BLaER1 treated with 17β-estradiol and CSF1 and Interleukin-3, amounts not matched to agents 10 nM and 100 nM (cell line): ENCODE measurements around the gene AUTS2.

Source experiments
- H3K27ac ChIP-seq, 11 experiments: shearing (Covaris generic); formaldehyde crosslinking; 2 replicates each; pipeline ENCODE4 v1.8.1; 2022
- H3K27me3 ChIP-seq, 11 experiments: shearing (Covaris generic); formaldehyde crosslinking; 2 replicates each; pipeline ENCODE4 v1.8.1; 2022
- H3K36me3 ChIP-seq, 11 experiments: shearing (Covaris generic); formaldehyde crosslinking; 2 replicates each; pipeline ENCODE4 v1.8.1; 2022
- H3K4me1 ChIP-seq, 10 experiments: shearing (Covaris generic); formaldehyde crosslinking; 2 replicates each; pipeline ENCODE4 v1.8.1; 2022
- H3K4me2 ChIP-seq, 11 experiments: shearing (Covaris generic); formaldehyde crosslinking; 2 replicates each; pipeline ENCODE4 v1.8.1; 2022
- H3K4me3 ChIP-seq, 10 experiments: shearing (Covaris generic); formaldehyde crosslinking; 2 replicates each; pipeline ENCODE4 v1.8.1; 2022
- H3K9ac ChIP-seq, 11 experiments: shearing (Covaris generic); formaldehyde crosslinking; 2 replicates each; pipeline ENCODE4 v1.8.1; 2022
- H3K9me3 ChIP-seq, 11 experiments: shearing (Covaris generic); formaldehyde crosslinking; replicated peaks in 1 of 11; 2 replicates each; pipeline ENCODE4 v1.8.1; 2022
- H4K20me1 ChIP-seq, 11 experiments: shearing (Covaris generic); formaldehyde crosslinking; 2 replicates each; pipeline ENCODE4 v1.8.1; 2022
- Cebpa-rat ChIP-seq, 11 experiments: shearing (Covaris generic); IDR thresholded peaks; 2 replicates each; pipeline ENCODE4 v1.8.1; 2022

Gene AUTS2

DNA sequence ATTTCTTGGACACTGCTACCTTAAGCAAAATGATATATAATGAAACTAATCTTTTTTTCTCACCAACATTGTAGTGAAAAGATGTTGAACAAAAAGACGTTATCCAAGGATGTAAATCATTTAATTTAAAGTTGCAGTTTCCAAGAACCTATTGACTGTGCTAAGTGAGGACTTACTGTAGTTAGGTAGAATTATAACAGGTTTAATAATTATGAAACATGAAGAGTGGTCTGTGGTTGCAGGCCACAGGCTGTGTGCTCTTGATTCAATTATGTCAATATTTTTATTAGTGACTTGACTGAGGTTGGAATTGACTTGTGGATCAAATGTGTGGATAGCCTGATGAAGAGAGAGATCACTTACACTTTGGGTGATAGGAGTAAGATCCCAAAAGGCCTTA lies 478.1 kb downstream of the AUTS2 start:
- TF ChIP-seq Cebpa-rat (IDR thresholded peaks at IDR 0.05) = no peak
- Histone ChIP-seq H3K27me3 (no peaks in the 10 kb centered on the region), H3K36me3 (peaks cover 0 to 21% (median 5%) of the 10 kb centered on the region in 11 experiments; a peak in 7 of 22 replicates), H3K4me3 (no peak overlapping the region), H3K27ac (no peak overlapping the region), H4K20me1 (peaks cover 0 to 12% (median 0%) of the 10 kb centered on the region in 11 experiments; a peak in 5 of 22 replicates), H3K9me3 (peaks cover 0 to 21% (median 13%) of the 10 kb centered on the region in 11 experiments; a peak in 13 of 22 replicates), H3K4me2 (no peak overlapping the region), H3K4me1 (peaks cover 6 to 28% (median 18%) of the 10 kb centered on the region in 10 experiments; a peak in 17 of 20 replicates), H3K9ac (no peak overlapping the region)

DNA sequence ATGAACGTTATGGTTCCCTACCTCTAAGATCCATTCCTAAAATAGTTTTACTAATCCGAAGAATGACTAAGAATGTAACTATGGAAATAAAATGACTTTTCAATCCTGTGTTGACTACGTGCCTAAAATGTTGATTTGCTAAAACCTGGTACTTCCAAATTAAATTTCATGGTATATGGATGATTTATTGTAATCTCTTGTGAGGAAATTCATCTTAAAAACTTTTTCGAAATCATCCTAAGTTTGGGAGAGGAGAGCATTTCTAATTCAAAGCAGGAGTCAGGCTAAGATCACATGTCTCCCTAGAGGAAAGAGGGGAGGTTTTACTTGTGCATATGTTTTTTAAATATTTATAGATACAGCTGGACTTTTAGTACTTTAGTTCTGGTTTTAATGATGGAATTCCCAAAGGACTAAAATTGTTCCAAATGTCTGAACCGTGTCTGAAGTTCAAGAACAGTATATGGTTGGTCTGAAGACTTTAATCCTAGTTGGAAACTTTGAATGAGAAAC lies 483.9 kb downstream of the AUTS2 start:
- Histone ChIP-seq H3K9me3 (peaks cover 20 to 59% (median 49%) of the 10 kb centered on the region in 11 experiments), H3K9ac (no peak overlapping the region), H3K4me3 (no peak overlapping the region), H3K27ac (no peak overlapping the region), H3K4me2 (peak overlapping the region in 4 of 11 experiments; percentile 7 to 47 (median 36); a peak in 6 of 22 replicates), H3K27me3 (no peaks in the 10 kb centered on the region), H3K4me1 (peaks cover 6 to 43% (median 29%) of the 10 kb centered on the region in 10 experiments; a peak in 17 of 20 replicates), H4K20me1 (no peaks in the 10 kb centered on the region), H3K36me3 (peaks cover 0 to 41% (median 14%) of the 10 kb centered on the region in 11 experiments; a peak in 14 of 22 replicates)
- TF ChIP-seq Cebpa-rat (IDR thresholded peaks at IDR 0.05) = no peak

DNA sequence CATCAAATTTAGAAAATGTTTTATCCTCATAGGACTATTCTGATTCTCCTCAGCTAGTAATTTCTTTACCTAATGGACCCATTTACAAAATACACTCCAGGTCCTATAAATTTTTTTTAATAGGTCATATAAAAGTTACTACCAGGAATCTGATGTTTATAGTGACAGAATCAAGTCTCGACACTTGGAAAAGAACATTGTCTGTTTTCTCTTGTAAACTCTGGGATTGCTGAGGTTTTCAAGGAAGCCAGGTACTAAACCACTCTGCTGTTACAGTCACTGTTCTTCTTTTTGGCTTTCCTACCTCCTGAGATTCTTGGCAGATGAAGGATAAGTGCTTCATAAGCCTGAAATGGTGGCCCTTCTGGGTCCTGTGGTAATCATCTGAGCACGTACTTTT lies 493.1 kb downstream of the AUTS2 start:
- Histone ChIP-seq H3K27ac (no peak overlapping the region), H3K27me3 (no peaks in the 10 kb centered on the region), H3K4me3 (no peak overlapping the region), H3K4me1 (no peaks in the 10 kb centered on the region), H3K9ac (no peak overlapping the region), H3K36me3 (peaks cover 0 to 36% (median 6%) of the 10 kb centered on the region in 11 experiments; a peak in 13 of 22 replicates), H3K4me2 (no peak overlapping the region), H4K20me1 (peaks cover 0 to 8% (median 0%) of the 10 kb centered on the region in 11 experiments; a peak in 5 of 22 replicates), H3K9me3 (peaks cover 6 to 25% (median 13%) of the 10 kb centered on the region in 11 experiments)
- TF ChIP-seq Cebpa-rat (IDR thresholded peaks at IDR 0.05) = no peak

DNA sequence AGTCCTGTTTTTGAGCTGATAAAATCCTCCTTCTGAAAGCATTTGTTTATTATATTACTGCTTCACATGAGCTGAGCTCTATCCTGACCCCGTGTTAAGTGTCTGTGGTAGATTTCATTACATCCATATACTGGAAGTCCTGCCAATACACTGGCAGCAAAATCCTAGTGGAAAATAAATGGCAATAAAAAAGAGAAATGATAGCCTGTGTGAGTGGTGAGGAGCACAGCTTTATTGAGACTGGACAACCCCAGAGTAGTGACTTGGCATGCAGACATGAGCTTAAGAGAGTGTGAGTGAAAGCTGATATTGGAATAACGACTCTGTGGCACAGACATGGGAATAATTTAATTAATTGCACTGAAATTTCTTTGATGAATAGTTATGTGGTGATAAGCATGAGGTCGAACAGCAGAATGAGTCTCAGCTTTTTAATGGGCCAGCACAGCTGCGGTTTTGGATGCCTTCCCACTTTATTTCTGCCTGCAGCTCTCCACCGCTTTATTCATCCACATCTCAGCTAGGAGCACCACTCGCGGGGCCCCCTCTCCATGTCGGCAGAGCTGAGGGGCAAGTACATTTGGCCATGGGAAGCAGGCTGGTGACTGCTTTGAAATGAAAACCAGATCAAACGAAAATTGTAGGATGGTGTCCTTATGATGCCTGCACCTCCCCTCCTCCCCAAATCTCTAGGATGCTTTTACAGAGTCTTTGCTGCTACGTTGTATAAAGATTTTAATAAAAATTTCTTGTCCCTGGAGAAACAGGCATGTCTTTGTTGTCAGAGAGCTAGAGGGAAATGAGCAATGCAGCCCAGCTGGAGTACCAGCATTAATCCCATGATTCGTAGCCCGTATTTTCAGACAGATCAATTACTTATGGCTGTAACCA lies 494.3 kb downstream of the AUTS2 start:
- H4K20me1 ChIP-seq = peaks cover 0 to 8% (median 0%) of the 10 kb centered on the region in 11 experiments; a peak in 5 of 22 replicates
- peaks cover 0 to 32% (median 6%) of the 10 kb centered on the region in 11 experiments; a peak in 9 of 22 replicates for H3K36me3 ChIP-seq
- no peak for TF ChIP-seq Cebpa-rat (IDR thresholded peaks at IDR 0.05)
- H3K9ac ChIP-seq = no peak overlapping the region
- no peak overlapping the region for H3K27ac ChIP-seq
- no peaks in the 10 kb centered on the region for H3K27me3 ChIP-seq
- peaks cover 0 to 13% (median 8%) of the 10 kb centered on the region in 11 experiments; a peak in 10 of 22 replicates for H3K9me3 ChIP-seq
- no peak overlapping the region for H3K4me2 ChIP-seq
- H3K4me3 ChIP-seq = no peak overlapping the region
- H3K4me1 ChIP-seq = no peaks in the 10 kb centered on the region

DNA sequence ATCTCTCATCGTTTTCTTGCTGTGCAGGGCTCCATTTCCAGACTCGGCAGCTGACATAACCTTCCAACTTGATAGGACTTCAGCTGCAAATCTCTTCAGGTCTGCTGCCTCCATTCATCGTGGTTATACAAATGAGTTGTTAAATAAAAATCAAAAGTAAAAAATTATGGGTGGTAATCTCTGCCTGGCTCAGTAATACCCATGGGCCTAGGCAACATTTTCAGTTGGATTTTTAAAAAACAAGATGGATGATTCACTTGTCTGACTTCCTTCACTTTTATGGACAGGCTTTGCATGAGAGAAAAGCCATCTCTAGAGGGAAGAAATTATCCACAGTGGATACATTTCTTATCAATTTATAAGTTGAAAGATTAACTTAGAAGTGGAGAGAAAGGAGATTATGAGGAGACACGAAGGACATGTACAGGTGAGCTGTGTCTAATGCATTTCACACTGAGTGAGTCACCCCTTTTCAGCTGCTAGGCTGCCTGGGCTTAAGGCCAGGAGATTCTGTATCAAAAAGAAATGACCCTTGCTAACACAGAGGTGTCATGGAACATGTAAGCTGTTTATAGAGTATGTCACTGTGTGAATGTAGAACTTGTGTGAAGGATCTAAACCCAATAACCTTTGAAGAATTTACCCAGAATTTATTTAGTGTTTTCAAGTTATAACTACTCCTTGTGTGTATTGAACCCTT lies 495.1 kb downstream of the AUTS2 start:
- Histone ChIP-seq H3K27me3 (no peaks in the 10 kb centered on the region), H3K9me3 (peaks cover 0 to 6% (median 2%) of the 10 kb centered on the region in 11 experiments; a peak in 5 of 22 replicates), H3K9ac (no peak overlapping the region), H3K4me1 (no peaks in the 10 kb centered on the region), H3K36me3 (peaks cover 0 to 32% (median 5%) of the 10 kb centered on the region in 11 experiments; a peak in 9 of 22 replicates), H3K4me2 (no peak overlapping the region), H4K20me1 (peaks cover 0 to 8% (median 0%) of the 10 kb centered on the region in 11 experiments; a peak in 5 of 22 replicates), H3K27ac (no peak overlapping the region), H3K4me3 (no peak overlapping the region)
- TF ChIP-seq Cebpa-rat (IDR thresholded peaks at IDR 0.05) = no peak

DNA sequence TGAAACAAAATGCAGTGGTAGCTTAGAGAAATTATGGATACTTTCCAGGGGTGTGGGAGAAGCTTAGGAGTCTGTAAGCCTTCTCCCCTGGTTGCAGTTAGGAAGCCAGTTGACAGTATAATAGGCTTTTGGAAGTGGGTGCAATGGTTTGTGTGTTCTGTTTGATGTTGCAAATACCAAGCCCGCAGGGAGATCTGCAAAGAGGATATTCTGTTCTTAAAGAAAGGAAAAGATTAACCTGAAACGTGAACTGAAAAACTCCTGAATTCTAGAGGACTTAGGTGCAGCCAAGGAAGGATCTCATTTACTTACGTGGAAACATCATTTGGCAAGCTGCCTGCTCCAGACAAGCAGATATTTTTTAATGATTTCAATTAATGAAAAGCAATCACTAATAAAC lies 496.6 kb downstream of the AUTS2 start:
- Histone ChIP-seq H3K27me3 (no peaks in the 10 kb centered on the region), H3K36me3 (peaks cover 0 to 32% (median 3%) of the 10 kb centered on the region in 11 experiments; a peak in 6 of 22 replicates), H3K9me3 (no peaks in the 10 kb centered on the region), H3K4me2 (no peak overlapping the region), H3K27ac (no peak overlapping the region), H3K9ac (no peak overlapping the region), H3K4me1 (no peaks in the 10 kb centered on the region), H3K4me3 (no peak overlapping the region), H4K20me1 (peaks cover 0 to 8% (median 0%) of the 10 kb centered on the region in 11 experiments; a peak in 5 of 22 replicates)
- TF ChIP-seq Cebpa-rat (IDR thresholded peaks at IDR 0.05) = no peak

DNA sequence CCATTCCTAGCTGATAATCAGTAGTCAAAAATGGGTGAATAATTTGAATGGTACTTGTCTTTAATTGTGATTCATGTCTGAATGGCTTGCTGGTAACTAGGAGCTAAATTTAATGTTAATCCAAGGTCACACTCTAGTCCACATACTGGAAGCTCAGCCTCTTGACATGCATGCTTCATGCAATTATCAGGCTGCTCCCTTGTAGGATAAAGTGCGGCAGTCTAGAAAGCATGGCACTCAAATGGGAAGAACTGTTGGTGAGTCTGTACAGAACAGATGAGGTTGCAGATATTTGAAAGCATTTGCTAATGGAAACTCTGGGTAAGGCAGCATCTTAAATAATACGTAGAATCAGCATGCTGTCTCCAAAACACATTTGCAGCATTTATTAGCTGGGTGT lies 499.4 kb downstream of the AUTS2 start:
- Histone ChIP-seq H3K9ac (no peak overlapping the region), H3K36me3 (peaks cover 0 to 13% (median 0%) of the 10 kb centered on the region in 11 experiments; a peak in 4 of 22 replicates), H3K27ac (no peak overlapping the region), H3K4me3 (no peak overlapping the region), H3K4me2 (no peak overlapping the region), H3K9me3 (no peaks in the 10 kb centered on the region), H3K27me3 (no peaks in the 10 kb centered on the region), H4K20me1 (peaks cover 0 to 8% (median 0%) of the 10 kb centered on the region in 11 experiments; a peak in 4 of 22 replicates), H3K4me1 (no peaks in the 10 kb centered on the region)
- TF ChIP-seq Cebpa-rat (IDR thresholded peaks at IDR 0.05) = no peak

DNA sequence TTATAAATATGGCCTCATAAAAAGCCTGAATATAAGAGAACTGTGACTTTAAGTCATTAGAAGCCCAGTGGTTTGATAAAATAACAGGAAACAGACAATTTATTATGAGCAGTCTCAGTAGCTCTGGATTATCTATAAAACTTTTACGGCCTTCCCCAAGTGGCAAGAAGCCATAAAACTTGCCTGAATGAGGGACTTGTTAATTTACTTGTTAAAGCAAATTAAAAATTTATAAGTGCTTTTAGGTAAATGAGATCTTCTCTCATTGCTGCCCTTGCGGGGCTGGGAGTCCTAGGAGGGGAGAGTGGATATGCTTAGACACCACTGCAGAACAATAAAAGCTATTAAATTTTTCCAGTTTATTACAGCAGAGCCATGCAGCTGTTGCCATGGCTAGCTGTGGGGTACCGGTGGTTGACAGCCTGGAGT lies 499.9 kb downstream of the AUTS2 start:
- no peak for TF ChIP-seq Cebpa-rat (IDR thresholded peaks at IDR 0.05)
- no peak overlapping the region for H3K4me3 ChIP-seq
- no peak overlapping the region for H3K27ac ChIP-seq
- H3K9me3 ChIP-seq = no peaks in the 10 kb centered on the region
- no peak overlapping the region for H3K4me2 ChIP-seq
- H3K4me1 ChIP-seq = no peaks in the 10 kb centered on the region
- H3K36me3 ChIP-seq = peaks cover 0 to 8% (median 0%) of the 10 kb centered on the region in 11 experiments; a peak in 3 of 22 replicates
- peaks cover 0 to 8% (median 0%) of the 10 kb centered on the region in 11 experiments; a peak in 2 of 22 replicates for H4K20me1 ChIP-seq
- H3K9ac ChIP-seq = no peak overlapping the region
- H3K27me3 ChIP-seq = no peaks in the 10 kb centered on the region
